Sigmoid colon (tissue), 7 donors: Measurements from ENCODE around the gene RPS6KA2. TPM values are rescaled to one million over a fixed set of nuclear protein-coding genes. Genes with fewer than 3 reads are reported as not detected.

ENCODE experiments used
- DNase-seq: peaks from one replicate; pipeline ENCODE4 v3.0.0-alpha.2; 2019
- H3K27ac ChIP-seq, 4 donors: fragments of 200-600 bp; sonication (generic); one replicate each; pipeline ENCODE4 v1.5.1; 2016 to 2019; ENCODE audit warnings: mild to moderate bottlenecking in 1 of 4
- H3K27me3 ChIP-seq, 3 donors: fragments of 200-600 bp; sonication (generic); one replicate each; pipeline ENCODE4 v1.5.1; 2019; ENCODE audit warnings: mild to moderate bottlenecking in 1 of 3
- H3K36me3 ChIP-seq, 4 donors: fragments of 200-600 bp; sonication (generic); one replicate each; pipeline ENCODE4 v1.5.1; 2016 to 2019
- H3K4me1 ChIP-seq, 4 donors: fragments of 200-600 bp; sonication (generic); one replicate each; pipeline ENCODE4 v1.5.1; 2017 to 2019
- H3K4me3 ChIP-seq, 4 donors: fragments of 200-600 bp; sonication (generic); one replicate each; pipeline ENCODE4 v1.5.1; 2017 to 2019; ENCODE audit warnings: mild to moderate bottlenecking in 2 of 4, moderate library complexity in 1 of 4
- H3K9me3 ChIP-seq, 4 donors: fragments of 200-600 bp in 3 of 4; sonication (generic) in 3 of 4; one replicate each; pipeline versions ENCODE4 v1.5.1 to v1.6.1; 2013 to 2019
- EP300 ChIP-seq, 4 donors: sonication (generic); formaldehyde crosslinking; IDR thresholded peaks; one replicate each; pipeline ENCODE4 v1.6.1; 2017; ENCODE audit warnings: antibody characterized with exemption in 4 of 4
- POLR2A ChIP-seq, 2 donors: fragments of 450-650 bp; IDR thresholded peaks; one replicate each; pipeline ENCODE4 v1.6.1; 2016; ENCODE audit warnings: antibody characterized with exemption in 2 of 2, mild to moderate bottlenecking in 2 of 2, moderate library complexity in 2 of 2
- POLR2AphosphoS5 ChIP-seq, 4 donors: sonication (generic); formaldehyde crosslinking; IDR thresholded peaks; one replicate each; pipeline ENCODE4 v1.6.1; 2017; ENCODE audit warnings: antibody characterized with exemption in 4 of 4
- WGBS, 2 donors: extraction: QIAGEN DNeasy Blood & Tissue Kit; methylation state at CpG; one replicate each; pipeline ENCODE4 v1.1.7; 2013; 5-methylcytosine and 5-hydroxymethylcytosine counted together
- intact Hi-C: fragments of 100-400 bp; cut with DNase I; formaldehyde crosslinking; loops from one replicate; pipeline ENCODE4 v1.15.1; 2023
- polyA plus RNA-seq, 3 donors: library from polyadenylated mRNA; stranded (reverse); fragments of 200-250 nt; gene quantifications; one replicate each; pipeline ENCODE4 v1.2.3, GENCODE V29; 2013
- total RNA-seq, 4 donors: library from RNA; depleted of rRNA; stranded (reverse); fragments of >200 nt; gene quantifications; one replicate each; pipeline ENCODE4 v1.1.0, GENCODE V29; 2016
- TF ChIP-seq, protein P1 (sequence below), 4 experiments: fragments of 450-650 bp in 3 of 4; fragments of 200-600 bp in 1 of 4; IDR thresholded peaks; one replicate each; pipeline ENCODE4 v1.5.1; 2016 to 2019; ENCODE audit warnings: antibody characterized with exemption in 4 of 4, mild to moderate bottlenecking in 3 of 4, moderate library complexity in 2 of 4
- donor health status: healthy with polysubstance abuse.
- donor health status: Bipolar disorder and iron deficiency.
- donor health status: healthy.

Gene RPS6KA2
- total and polyA plus RNA-seq, 7 donors, result 6.5 to 44.7 (median 27.8) TPM

DNA sequence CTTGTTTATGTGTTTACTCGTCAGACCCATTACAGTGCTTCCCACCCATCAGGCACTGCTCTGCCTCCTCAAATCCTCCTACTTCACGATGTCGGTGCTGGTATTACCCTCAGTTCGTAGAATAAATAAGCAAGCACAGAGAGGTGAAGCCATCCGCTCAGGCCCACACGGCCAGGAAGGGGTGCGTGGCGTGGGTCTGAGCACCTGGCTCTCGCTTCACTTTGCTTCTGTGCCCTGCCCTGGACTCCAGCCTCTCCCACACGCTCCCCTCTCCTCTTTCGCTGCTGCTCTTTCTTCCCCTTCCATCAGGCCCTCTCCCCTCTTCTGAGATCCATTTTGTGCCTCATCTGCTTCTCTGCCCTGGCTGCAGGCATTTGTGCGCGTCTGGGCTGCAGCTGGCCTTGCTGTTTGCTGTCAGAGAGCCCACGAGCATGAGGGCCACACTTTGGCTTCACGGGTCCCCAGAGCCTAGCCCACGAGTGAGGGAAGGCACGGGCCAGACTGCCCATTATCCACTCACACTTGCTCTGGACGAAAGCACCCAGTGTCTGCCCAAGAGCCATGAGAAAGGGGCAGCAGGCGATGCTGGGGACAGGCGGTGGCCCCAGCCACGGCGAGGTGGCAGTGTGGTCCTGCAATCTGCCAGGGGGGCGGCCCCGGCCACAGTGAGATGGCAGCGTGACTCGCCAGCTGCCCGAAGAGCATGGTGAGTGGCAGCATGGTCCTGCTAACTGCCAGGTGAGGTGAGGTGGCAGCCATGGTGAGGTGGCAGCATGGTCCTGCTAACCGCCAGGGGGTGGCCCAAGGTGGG lies 148.1 kb downstream of the RPS6KA2 start:
- no peak for DNase-seq
- TF ChIP-seq EP300 (IDR thresholded peaks at IDR 0.05) (no peak), POLR2AphosphoS5 (IDR thresholded peaks at IDR 0.05) (no peak)
- TF ChIP-seq, protein P1, sequence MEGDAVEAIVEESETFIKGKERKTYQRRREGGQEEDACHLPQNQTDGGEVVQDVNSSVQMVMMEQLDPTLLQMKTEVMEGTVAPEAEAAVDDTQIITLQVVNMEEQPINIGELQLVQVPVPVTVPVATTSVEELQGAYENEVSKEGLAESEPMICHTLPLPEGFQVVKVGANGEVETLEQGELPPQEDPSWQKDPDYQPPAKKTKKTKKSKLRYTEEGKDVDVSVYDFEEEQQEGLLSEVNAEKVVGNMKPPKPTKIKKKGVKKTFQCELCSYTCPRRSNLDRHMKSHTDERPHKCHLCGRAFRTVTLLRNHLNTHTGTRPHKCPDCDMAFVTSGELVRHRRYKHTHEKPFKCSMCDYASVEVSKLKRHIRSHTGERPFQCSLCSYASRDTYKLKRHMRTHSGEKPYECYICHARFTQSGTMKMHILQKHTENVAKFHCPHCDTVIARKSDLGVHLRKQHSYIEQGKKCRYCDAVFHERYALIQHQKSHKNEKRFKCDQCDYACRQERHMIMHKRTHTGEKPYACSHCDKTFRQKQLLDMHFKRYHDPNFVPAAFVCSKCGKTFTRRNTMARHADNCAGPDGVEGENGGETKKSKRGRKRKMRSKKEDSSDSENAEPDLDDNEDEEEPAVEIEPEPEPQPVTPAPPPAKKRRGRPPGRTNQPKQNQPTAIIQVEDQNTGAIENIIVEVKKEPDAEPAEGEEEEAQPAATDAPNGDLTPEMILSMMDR (IDR thresholded peaks at IDR 0.05), result no peak
- Histone ChIP-seq H3K9me3 (no peaks in the 10 kb centered on the region), H3K4me3 (no peak overlapping the region), H3K36me3 (peaks cover 0 to 35% (median 0%) of the 10 kb centered on the region in 4 donors), H3K27me3 (no peaks in the 10 kb centered on the region), H3K27ac (no peak overlapping the region), H3K4me1 (no peaks in the 10 kb centered on the region)
- 91 to 95% methylated on average over 28 of the region's 28 CpGs for WGBS, 2 donors
- intact Hi-C loops, result no loop called here

DNA sequence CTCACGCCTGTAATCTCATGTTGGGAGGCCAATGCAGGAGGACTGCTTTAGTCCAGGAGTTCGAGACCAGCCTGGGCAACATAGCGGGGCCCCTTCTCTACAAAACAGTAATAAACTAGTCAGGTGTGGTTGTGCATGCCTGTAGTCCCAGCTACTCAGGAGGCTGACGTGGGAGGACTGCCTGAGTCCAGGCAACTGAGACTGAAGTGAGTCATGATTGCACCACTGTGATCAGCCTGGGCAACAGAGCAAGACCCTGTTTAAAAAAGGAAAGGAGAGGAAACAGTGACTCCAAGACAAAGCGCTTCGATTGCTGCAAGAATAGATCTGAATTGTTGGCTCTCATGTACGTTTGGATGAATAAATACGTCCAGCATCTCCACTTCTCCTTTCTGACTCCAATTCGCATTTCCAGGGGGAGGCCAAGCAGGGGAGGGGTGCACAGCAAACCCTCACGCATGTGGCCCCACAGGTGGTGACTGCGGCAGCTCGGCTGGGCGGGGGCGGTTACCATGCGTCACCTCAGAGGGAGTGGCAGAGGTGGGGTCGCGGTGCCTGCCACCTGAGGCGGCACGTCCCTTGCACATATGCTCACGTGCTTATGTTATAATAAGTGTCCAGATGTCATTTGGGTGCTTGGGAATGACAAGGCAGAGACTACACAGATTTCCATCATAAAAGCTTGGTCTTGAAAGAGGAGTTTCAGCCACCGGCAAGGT lies 149.2 kb downstream of the RPS6KA2 start:
- H3K4me3 ChIP-seq, result no peak overlapping the region
- no peak overlapping the region for H3K27ac ChIP-seq
- peaks cover 0 to 27% (median 0%) of the 10 kb centered on the region in 4 donors for H3K36me3 ChIP-seq
- WGBS, 2 donors, result 77 to 86% methylated on average over 21 of the region's 21 CpGs
- no peak for DNase-seq
- intact Hi-C loops, result no loop called here
- TF ChIP-seq, protein P1 (IDR thresholded peaks at IDR 0.05), result no peak
- TF ChIP-seq POLR2AphosphoS5 (IDR thresholded peaks at IDR 0.05) (no peak), POLR2A (IDR thresholded peaks at IDR 0.05) (no peak), EP300 (IDR thresholded peaks at IDR 0.05) (no peak)
- no peaks in the 10 kb centered on the region for H3K9me3 ChIP-seq
- no peaks in the 10 kb centered on the region for H3K27me3 ChIP-seq
- no peaks in the 10 kb centered on the region for H3K4me1 ChIP-seq

DNA sequence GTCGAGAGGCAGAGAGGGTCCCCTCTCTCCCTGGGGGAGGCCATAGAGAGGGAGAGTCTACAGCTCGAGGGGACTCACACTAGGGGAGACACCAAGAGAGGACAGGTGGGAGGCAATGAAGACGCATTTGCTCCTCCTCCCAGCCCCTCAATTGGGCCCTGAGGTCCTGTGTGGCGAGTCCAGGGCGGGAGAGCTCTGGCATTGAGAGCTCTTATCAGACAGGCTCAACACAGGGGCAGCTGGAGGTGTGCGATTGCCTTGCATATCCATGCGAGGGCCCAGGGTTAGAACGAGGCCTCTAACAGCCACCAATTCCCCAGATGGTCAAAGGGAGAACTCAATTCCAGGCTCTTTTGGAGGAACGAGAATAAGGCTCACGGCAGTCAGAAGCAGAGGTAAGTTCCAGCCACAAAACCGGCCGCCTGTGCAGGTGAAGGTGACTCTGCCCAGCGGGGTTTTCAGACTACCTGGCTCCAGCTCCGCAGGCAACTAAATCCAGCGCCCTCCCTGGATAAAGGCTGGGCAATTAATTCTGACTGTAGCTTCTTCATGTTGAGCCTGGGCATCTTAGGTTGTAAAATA lies 150.3 kb downstream of the RPS6KA2 start:
- 89 to 91% methylated on average over 15 of the region's 15 CpGs for WGBS, 2 donors
- Histone ChIP-seq H3K4me3 (no peak overlapping the region), H3K27ac (no peak overlapping the region), H3K36me3 (peaks cover 0 to 18% (median 0%) of the 10 kb centered on the region in 4 donors), H3K27me3 (no peaks in the 10 kb centered on the region), H3K9me3 (no peaks in the 10 kb centered on the region), H3K4me1 (no peaks in the 10 kb centered on the region)
- no peak for DNase-seq
- no peak for TF ChIP-seq POLR2A (IDR thresholded peaks at IDR 0.05)
- TF ChIP-seq, protein P1 (IDR thresholded peaks at IDR 0.05), result no peak
- TF ChIP-seq EP300 (IDR thresholded peaks at IDR 0.05), result no peak
- TF ChIP-seq POLR2AphosphoS5 (IDR thresholded peaks at IDR 0.05), result no peak
- intact Hi-C loops, result no loop called here

DNA sequence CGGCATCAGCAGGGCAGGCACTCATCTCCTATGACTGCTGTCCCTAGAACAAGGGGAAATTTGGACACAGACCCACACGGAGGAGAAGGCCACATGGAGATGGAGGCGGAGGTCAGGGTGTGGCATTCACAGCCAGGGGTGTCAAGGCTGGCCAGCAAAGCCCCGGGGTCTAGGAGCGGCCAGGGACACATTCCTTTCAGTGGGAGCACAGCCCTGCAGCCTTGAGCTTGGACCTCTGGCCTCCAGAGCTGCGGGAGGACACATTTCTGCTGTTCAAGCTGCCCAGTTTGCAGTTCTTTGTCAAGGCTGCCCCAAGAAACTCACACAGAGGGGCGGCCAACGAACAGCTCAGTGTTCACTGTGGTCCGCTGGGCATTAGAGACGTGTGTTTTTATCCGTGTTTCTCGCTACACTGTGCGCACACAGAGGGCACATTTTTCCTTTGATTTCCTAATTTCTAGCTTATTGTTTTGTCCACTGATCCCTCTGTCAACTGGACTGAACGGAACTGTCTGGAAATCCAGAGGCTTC lies 150.9 kb downstream of the RPS6KA2 start:
- no peak for DNase-seq
- intact Hi-C loops, result no loop called here

More for the DNA sequence above, 150.9 kb downstream of the RPS6KA2 start:
- 88 to 89% methylated on average over 14 of the region's 14 CpGs for WGBS, 2 donors
- Histone ChIP-seq H3K4me3 (no peak overlapping the region), H3K9me3 (no peaks in the 10 kb centered on the region), H3K36me3 (peaks cover 0 to 15% (median 0%) of the 10 kb centered on the region in 4 donors), H3K27ac (no peak overlapping the region), H3K4me1 (no peaks in the 10 kb centered on the region), H3K27me3 (no peaks in the 10 kb centered on the region)
- TF ChIP-seq POLR2A (IDR thresholded peaks at IDR 0.05) (no peak), POLR2AphosphoS5 (IDR thresholded peaks at IDR 0.05) (no peak), EP300 (IDR thresholded peaks at IDR 0.05) (no peak)
- TF ChIP-seq, protein P1 (IDR thresholded peaks at IDR 0.05), result no peak
